ENCODE measurements around the gene IL17RE. TPM values are rescaled to one million over a fixed set of nuclear protein-coding genes. Genes with fewer than 3 reads are reported as not detected.
"Not testable (repeated sequence)": the region's sequence is repeated elsewhere in the genome, so short reads cannot be mapped to it uniquely, and the experiment has no call there.

IL17RE gene
- polyA plus RNA-seq, 1 experiment, result 2.0 TPM

DNA sequence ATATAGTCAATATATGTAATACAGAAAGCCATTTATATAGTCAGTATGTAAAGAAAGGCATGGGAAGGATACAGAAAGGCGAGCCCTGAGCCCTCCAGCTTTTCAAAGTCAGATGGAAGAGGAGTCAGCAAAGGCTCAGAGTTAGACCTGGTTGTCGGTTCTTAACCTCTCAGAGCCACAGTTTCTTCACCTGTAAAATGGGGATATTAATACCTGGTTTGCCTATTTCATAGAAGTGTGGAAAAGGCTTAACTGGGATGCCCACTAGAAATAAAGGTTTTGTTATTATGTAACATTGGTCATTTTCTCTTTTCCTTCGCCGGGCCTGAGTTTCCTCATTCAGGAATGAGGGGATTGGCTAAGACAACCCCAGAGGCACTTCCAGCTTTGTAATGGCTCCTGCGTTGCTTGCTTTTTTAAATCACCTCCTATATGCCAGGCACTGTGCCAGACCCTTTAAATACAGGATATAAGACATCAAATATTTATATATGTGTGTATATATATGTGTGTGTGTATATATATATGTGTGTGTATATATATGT, 33.4 kb downstream of the IL17RE start:
- Histone ChIP-seq H3K27ac (ENCODE audit: low read depth, low read length) (no peak overlapping the region), H3K4me3 (ENCODE audit: low read depth, low read length) (no peak overlapping the region), H3K9me3 (ENCODE audit: control insufficient read depth, insufficient read depth, low read length) (no peaks in the 10 kb centered on the region; the same call in 1 of the 2 replicates), H3K27me3 (ENCODE audit: control insufficient read depth, insufficient read depth, low read length) (no peaks in the 10 kb centered on the region)
- CTCF ChIA-PET, result interaction anchor here (5.4 kb wide), 1 partner anchor 11 kb away, joined by 43 read pairs; no protein-coding TSS in a partner anchor
- TF ChIP-seq, protein P1, sequence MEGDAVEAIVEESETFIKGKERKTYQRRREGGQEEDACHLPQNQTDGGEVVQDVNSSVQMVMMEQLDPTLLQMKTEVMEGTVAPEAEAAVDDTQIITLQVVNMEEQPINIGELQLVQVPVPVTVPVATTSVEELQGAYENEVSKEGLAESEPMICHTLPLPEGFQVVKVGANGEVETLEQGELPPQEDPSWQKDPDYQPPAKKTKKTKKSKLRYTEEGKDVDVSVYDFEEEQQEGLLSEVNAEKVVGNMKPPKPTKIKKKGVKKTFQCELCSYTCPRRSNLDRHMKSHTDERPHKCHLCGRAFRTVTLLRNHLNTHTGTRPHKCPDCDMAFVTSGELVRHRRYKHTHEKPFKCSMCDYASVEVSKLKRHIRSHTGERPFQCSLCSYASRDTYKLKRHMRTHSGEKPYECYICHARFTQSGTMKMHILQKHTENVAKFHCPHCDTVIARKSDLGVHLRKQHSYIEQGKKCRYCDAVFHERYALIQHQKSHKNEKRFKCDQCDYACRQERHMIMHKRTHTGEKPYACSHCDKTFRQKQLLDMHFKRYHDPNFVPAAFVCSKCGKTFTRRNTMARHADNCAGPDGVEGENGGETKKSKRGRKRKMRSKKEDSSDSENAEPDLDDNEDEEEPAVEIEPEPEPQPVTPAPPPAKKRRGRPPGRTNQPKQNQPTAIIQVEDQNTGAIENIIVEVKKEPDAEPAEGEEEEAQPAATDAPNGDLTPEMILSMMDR (IDR thresholded peaks at IDR 0.05; ENCODE audit: low read depth, low read length), result no peak
- POLR2A ChIA-PET, result no interaction called here
- no peak for DNase-seq (ENCODE audit: low read depth, low spot score)

- CTCF ChIA-PET, result no interaction called here
- Histone ChIP-seq H3K27ac (ENCODE audit: low read depth, low read length) (no peak overlapping the region), H3K4me3 (ENCODE audit: low read depth, low read length) (no peak overlapping the region), H3K27me3 (ENCODE audit: control insufficient read depth, insufficient read depth, low read length) (no peaks in the 10 kb centered on the region), H3K9me3 (ENCODE audit: control insufficient read depth, insufficient read depth, low read length) (no peaks in the 10 kb centered on the region; the same call in 1 of the 2 replicates)
- no peak for DNase-seq (ENCODE audit: low read depth, low spot score)
- POLR2A ChIA-PET, result no interaction called here
- TF ChIP-seq, protein P1 (IDR thresholded peaks at IDR 0.05; ENCODE audit: low read depth, low read length), result no peak
Measured at GRCh38 chr3:9937486-9938238, 35.0 kb downstream of the IL17RE start.

- ChIA-PET CTCF (interaction anchor here (0.6 kb wide), 1 partner anchor 45 kb away, joined by 3 read pairs; no protein-coding TSS in a partner anchor), POLR2A (no interaction called here)
- no peak overlapping the region for H3K27ac ChIP-seq (ENCODE audit: low read depth, low read length)
- no peaks in the 10 kb centered on the region for H3K27me3 ChIP-seq (ENCODE audit: control insufficient read depth, insufficient read depth, low read length)
- DNase-seq (ENCODE audit: low read depth, low spot score), result no peak
- H3K9me3 ChIP-seq (ENCODE audit: control insufficient read depth, insufficient read depth, low read length), result no peaks in the 10 kb centered on the region
- no peak overlapping the region for H3K4me3 ChIP-seq (ENCODE audit: low read depth, low read length)
- TF ChIP-seq, protein P1 (IDR thresholded peaks at IDR 0.05; ENCODE audit: low read depth, low read length), result no peak
Measured at GRCh38 chr3:9938966-9939365, 36.3 kb downstream of the IL17RE start.

- H3K27ac ChIP-seq (ENCODE audit: low read depth, low read length); DNase-seq (ENCODE audit: low read depth, low spot score); CTCF ChIA-PET; POLR2A ChIA-PET; H3K27me3 ChIP-seq (ENCODE audit: control insufficient read depth, insufficient read depth, low read length); H3K9me3 ChIP-seq (ENCODE audit: control insufficient read depth, insufficient read depth, low read length); H3K4me3 ChIP-seq (ENCODE audit: low read depth, low read length): not testable (repeated sequence)
Measured at GRCh38 chr3:9939906-9940305, 37.3 kb downstream of the IL17RE start.

GRCh38 chr3:9940746-9941145, 38.1 kb downstream of the IL17RE start:
- DNase-seq (ENCODE audit: low read depth, low spot score), result no peak
- TF ChIP-seq, protein P1 (IDR thresholded peaks at IDR 0.05; ENCODE audit: low read depth, low read length), result no peak
- CTCF ChIA-PET, result no interaction called here
- H3K9me3 ChIP-seq (ENCODE audit: control insufficient read depth, insufficient read depth, low read length), result no peaks in the 10 kb centered on the region
- no peaks in the 10 kb centered on the region for H3K27me3 ChIP-seq (ENCODE audit: control insufficient read depth, insufficient read depth, low read length)
- POLR2A ChIA-PET, result no interaction called here
- H3K27ac ChIP-seq (ENCODE audit: low read depth, low read length), result no peak overlapping the region
- no peak overlapping the region for H3K4me3 ChIP-seq (ENCODE audit: low read depth, low read length)
